HEK293T (cell line): ENCODE data around the gene SSH3.

ENCODE experiments used
- CTCF ChIA-PET: fragments of 350-600 bp; formaldehyde crosslinking; extraction: SDS; loops from one replicate; lab custom pipeline; 2021; ENCODE audit warnings: antibody characterized with exemption, inconsistent platforms; lab: Yijun Ruan, JAX
- POLR2A ChIA-PET: fragments of 350-600 bp; formaldehyde crosslinking; extraction: SDS; loops from one replicate; lab custom pipeline; 2020; ENCODE audit warnings: antibody characterized with exemption, inconsistent platforms; lab: Yijun Ruan, JAX
- DNase-seq: peaks from one replicate; pipeline ENCODE4 v3.0.0; 2012; ENCODE audit warnings: mixed read lengths; ENCODE audit errors: extremely low spot score
- ARNT ChIP-seq: fragments of 450-650 bp; IDR thresholded peaks from 2 replicates; pipeline ENCODE4 v1.6.1; 2017; ENCODE audit warnings: mild to moderate bottlenecking
- BHLHE40 ChIP-seq: fragments of 450-650 bp; IDR thresholded peaks from 2 replicates; pipeline ENCODE4 v1.6.1; 2016; ENCODE audit warnings: mild to moderate bottlenecking, moderate library complexity, borderline replicate concordance
- CTBP1 ChIP-seq: fragments of 450-650 bp; IDR thresholded peaks from 2 replicates; pipeline ENCODE4 v1.6.1; 2016; ENCODE audit warnings: borderline replicate concordance
- ELF4 ChIP-seq: fragments of 450-650 bp; IDR thresholded peaks from 2 replicates; pipeline ENCODE4 v1.6.1; 2017; ENCODE audit warnings: antibody characterized with exemption
- FOXA1 ChIP-seq: fragments of 450-650 bp; IDR thresholded peaks from 2 replicates; pipeline ENCODE4 v1.6.1; 2016; ENCODE audit warnings: mild to moderate bottlenecking
- FOXK2 ChIP-seq: fragments of 450-650 bp; IDR thresholded peaks from 2 replicates; pipeline ENCODE4 v1.6.1; 2016; ENCODE audit warnings: mild to moderate bottlenecking
- FOXM1 ChIP-seq: fragments of 450-650 bp; IDR thresholded peaks from 2 replicates; pipeline ENCODE4 v1.6.1; 2017; ENCODE audit warnings: mild to moderate bottlenecking, borderline replicate concordance
- HDGF ChIP-seq: fragments of 450-650 bp; IDR thresholded peaks from 2 replicates; pipeline ENCODE4 v1.6.1; 2017; ENCODE audit warnings: antibody characterized with exemption, borderline replicate concordance
- L3MBTL2 ChIP-seq: fragments of 450-650 bp; conservative IDR thresholded peaks from 2 replicates; pipeline ENCODE4 v1.6.1; 2016; ENCODE audit warnings: mild to moderate bottlenecking
- LEF1 ChIP-seq: fragments of 450-650 bp; IDR thresholded peaks from 2 replicates; pipeline ENCODE4 v1.6.1; 2017; ENCODE audit warnings: mild to moderate bottlenecking, borderline replicate concordance
- NFRKB ChIP-seq: fragments of 450-650 bp; IDR thresholded peaks from 2 replicates; pipeline ENCODE4 v1.6.1; 2016; ENCODE audit warnings: mild to moderate bottlenecking, moderate library complexity
- PKNOX1 ChIP-seq: fragments of 450-650 bp; IDR thresholded peaks from 2 replicates; pipeline ENCODE4 v1.6.1; 2016
- SP1 ChIP-seq: fragments of 450-650 bp; IDR thresholded peaks from 2 replicates; pipeline ENCODE4 v1.6.1; 2017
- SUZ12 ChIP-seq: fragments of 450-650 bp; IDR thresholded peaks from 2 replicates; pipeline ENCODE4 v1.6.1; 2016; ENCODE audit warnings: mild to moderate bottlenecking
- TARDBP ChIP-seq: fragments of 450-650 bp; IDR thresholded peaks from 2 replicates; pipeline ENCODE4 v1.6.1; 2016
- ZNF384 ChIP-seq: fragments of 450-650 bp; IDR thresholded peaks from 2 replicates; pipeline ENCODE4 v1.6.1; 2016

The SSH3 gene

GRCh38 chr11:67284811-67285540 lies 18.4 kb upstream of the SSH3 start:
- POLR2A ChIA-PET, result interaction anchor here (2.0 kb wide), 1 partner anchor 32 kb away, joined by 6 read pairs; no protein-coding TSS in a partner anchor
- CTCF ChIA-PET, result interaction anchor here (0.6 kb wide), 1 partner anchor 27 kb away, joined by 3 read pairs; no protein-coding TSS in a partner anchor

DNA sequence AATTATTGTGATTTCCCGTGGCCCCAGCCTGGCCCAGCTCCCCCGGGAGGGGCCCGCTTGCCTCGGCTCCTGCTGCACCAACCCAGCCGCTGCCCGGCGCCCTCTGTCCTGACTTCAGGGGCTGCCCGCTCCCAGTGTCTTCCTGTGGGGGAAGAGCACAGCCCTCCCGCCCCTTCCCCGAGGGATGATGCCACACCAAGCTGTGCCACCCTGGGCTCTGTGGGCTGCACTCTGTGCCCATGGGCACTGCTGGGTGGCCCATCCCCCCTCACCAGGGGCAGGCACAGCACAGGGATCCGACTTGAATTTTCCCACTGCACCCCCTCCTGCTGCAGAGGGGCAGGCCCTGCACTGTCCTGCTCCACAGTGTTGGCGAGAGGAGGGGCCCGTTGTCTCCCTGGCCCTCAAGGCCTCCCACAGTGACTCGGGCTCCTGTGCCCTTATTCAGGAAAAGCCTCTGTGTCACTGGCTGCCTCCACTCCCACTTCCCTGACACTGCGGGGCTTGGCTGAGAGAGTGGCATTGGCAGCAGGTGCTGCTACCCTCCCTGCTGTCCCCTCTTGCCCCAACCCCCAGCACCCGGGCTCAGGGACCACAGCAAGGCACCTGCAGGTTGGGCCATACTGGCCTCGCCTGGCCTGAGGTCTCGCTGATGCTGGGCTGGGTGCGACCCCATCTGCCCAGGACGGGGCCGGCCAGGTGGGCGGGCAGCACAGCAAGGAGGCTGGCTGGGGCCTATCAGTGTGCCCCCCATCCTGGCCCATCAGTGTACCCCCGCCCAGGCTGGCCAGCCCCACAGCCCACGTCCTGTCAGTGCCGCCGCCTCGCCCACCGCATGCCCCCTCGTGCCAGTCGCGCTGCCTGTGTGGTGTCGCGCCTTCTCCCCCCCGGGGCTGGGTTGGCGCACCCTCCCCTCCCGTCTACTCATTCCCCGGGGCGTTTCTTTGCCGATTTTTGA lies 17.5 kb upstream of the SSH3 start:
- ChIA-PET CTCF (interaction anchor here (0.6 kb wide), 1 partner anchor 28 kb away, joined by 3 read pairs; no protein-coding TSS in a partner anchor), POLR2A (no interaction called here)
- DNase-seq, result no peak
- TF ChIP-seq HDGF (no peak), PKNOX1 (no peak), L3MBTL2 (no peak), ARNT (no peak), LEF1 (no peak), ZNF384 (no peak), SP1 (no peak), ELF4 (no peak), FOXA1 (no peak), BHLHE40 (no peak)

More at GRCh38 chr11:67284811-67285540, 18.4 kb upstream of the SSH3 start:
- TF ChIP-seq BHLHE40, result no peak
- no peak for TF ChIP-seq ELF4
- no peak for TF ChIP-seq L3MBTL2
- no peak for TF ChIP-seq SP1
- TF ChIP-seq TARDBP, result no peak
- no peak for TF ChIP-seq SUZ12
- no peak for TF ChIP-seq ARNT
- no peak for TF ChIP-seq NFRKB
- TF ChIP-seq FOXK2, result no peak
- no peak for TF ChIP-seq LEF1
- no peak for TF ChIP-seq ZNF384
- no peak for TF ChIP-seq FOXA1
- no peak for DNase-seq

GRCh38 chr11:67286621-67287333 lies 16.6 kb upstream of the SSH3 start:
- TF ChIP-seq FOXK2 (no peak), L3MBTL2 (no peak), FOXA1 (no peak), TARDBP (no peak), SP1 (no peak), PKNOX1 (no peak), ZNF384 (no peak), CTBP1 (no peak), LEF1 (no peak)
- ChIA-PET CTCF (no interaction called here), POLR2A (no interaction called here)
- no peak for DNase-seq

DNA sequence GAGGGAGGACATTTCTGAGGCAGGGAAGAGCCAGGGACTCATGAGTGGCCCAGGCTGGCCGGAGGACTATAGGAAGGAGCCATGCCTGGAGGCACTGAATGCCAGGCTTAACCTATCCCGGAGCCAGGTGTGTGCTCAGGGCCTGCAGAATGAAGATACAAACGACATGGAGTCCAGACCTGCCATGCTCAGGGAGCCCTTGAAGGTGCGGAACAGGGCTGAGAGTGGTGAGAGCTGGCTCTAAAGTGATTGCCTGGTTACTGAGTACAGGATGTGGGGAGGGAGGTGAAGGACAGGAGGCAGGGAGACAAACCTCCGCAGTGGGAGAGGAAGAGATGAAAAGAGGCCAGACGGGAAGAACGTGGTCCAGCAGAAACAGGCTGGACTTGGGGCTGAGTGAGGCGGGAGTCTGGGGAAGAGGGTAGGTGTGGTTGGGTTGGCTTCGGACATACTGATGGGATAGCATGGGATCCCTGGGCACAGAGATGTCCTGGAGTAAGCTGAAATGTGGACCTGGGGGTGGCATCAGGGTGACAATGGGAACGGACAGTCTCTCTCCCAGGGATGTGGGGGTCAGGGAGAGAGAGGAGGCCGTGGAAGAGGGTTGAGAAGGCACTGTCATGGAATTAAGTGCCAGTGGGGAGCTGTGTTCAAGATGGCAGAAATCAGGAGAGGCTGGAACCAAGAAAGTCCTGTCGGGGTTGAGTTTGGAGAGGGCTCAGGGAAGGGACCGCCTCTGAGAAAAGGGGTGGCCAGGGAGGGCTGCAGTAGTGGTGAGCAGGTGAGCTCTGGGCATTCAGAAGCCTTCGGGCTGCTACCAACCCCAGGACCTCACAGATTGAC lies 15.8 kb upstream of the SSH3 start:
- CTCF ChIA-PET, result interaction anchor here (1.4 kb wide), 1 partner anchor 64 kb away, joined by 3 read pairs; no protein-coding TSS in a partner anchor
- TF ChIP-seq NFRKB (no peak), FOXM1 (no peak), FOXK2 (no peak), ARNT (no peak), PKNOX1 (no peak), HDGF (no peak), SP1 (no peak), LEF1 (no peak), ELF4 (no peak), BHLHE40 (no peak), ZNF384 (no peak), CTBP1 (no peak), L3MBTL2 (no peak), TARDBP (no peak), SUZ12 (no peak), FOXA1 (no peak)
- no peak for DNase-seq
- POLR2A ChIA-PET, result interaction anchor here (0.9 to 3.8 kb wide), 10 partner anchors 10 to 64 kb away, joined by 3 to 27 read pairs (median 4); partner anchors contain the start of genes GRK2 and SSH3

GRCh38 chr11:67288198-67288451 lies 15.2 kb upstream of the SSH3 start:
- ChIA-PET POLR2A (interaction anchor here (0.9 to 3.8 kb wide), 11 partner anchors 11 to 64 kb away, joined by 3 to 27 read pairs (median 4); partner anchors contain the start of genes GRK2 and SSH3), CTCF (interaction anchor here (1.2 to 1.4 kb wide), 2 partner anchors 30 to 63 kb away, joined by 3 read pairs; no protein-coding TSS in a partner anchor)
- no peak for DNase-seq
- TF ChIP-seq HDGF (0 out of 2 replicates have a peak, but pooled peaks have one; percentile 20), BHLHE40 (no peak)
